Measurements from ENCODE around the gene MTCH1. TPM values are rescaled to one million over a fixed set of nuclear protein-coding genes. Genes with fewer than 3 reads are reported as not detected.

The MTCH1 gene
- total RNA-seq, 2 donors from 2014 or later = 226 to 235 TPM

- H3K4me3 Mint-ChIP-seq = no peak overlapping the region
- no peaks in the 10 kb centered on the region for H3K36me3 ChIP-seq (ENCODE audit: control insufficient read depth, insufficient read depth, low read length)
- H3K27me3 ChIP-seq (ENCODE audit: control insufficient read depth, insufficient read depth, low read length, poor library complexity, severe bottlenecking) = no peaks in the 10 kb centered on the region
- H3K4me3 ChIP-seq (ENCODE audit: low read length) = no peak overlapping the region
- H3K9me3 Mint-ChIP-seq = peaks cover 19% of the 10 kb centered on the region
- DNase-seq = peak; percentile 90
- H3K36me3 Mint-ChIP-seq (ENCODE audit: low read depth) = no peaks in the 10 kb centered on the region
- no peaks in the 10 kb centered on the region for H3K4me1 Mint-ChIP-seq
- H3K27me3 Mint-ChIP-seq (ENCODE audit: insufficient read depth) = peaks cover 2% of the 10 kb centered on the region
- peak; percentile 88 for TF ChIP-seq CTCF (conservative IDR thresholded peaks at IDR 0.05)
- 73 to 100% methylated on average over 1 to 4 of the region's 4 CpGs for WGBS, 2 experiments (ENCODE audit: insufficient coverage in 1 of 2, insufficient read length in 1 of 2)
- peaks cover 11% of the 10 kb centered on the region for H3K9me3 ChIP-seq (ENCODE audit: control insufficient read depth, low read length)
- no peak overlapping the region for H3K27ac Mint-ChIP-seq
- H3K4me1 ChIP-seq (ENCODE audit: control insufficient read depth, insufficient read depth, low read length) = no peaks in the 10 kb centered on the region
- no peak overlapping the region for H3K27ac ChIP-seq (ENCODE audit: low read depth, low read length)
- H3K9ac ChIP-seq (ENCODE audit: extremely low read depth, low read length, poor library complexity, severe bottlenecking) = no peak overlapping the region
Measured at GRCh38 chr6:37029249-37029971, 43.4 kb upstream of the MTCH1 start.

DNA sequence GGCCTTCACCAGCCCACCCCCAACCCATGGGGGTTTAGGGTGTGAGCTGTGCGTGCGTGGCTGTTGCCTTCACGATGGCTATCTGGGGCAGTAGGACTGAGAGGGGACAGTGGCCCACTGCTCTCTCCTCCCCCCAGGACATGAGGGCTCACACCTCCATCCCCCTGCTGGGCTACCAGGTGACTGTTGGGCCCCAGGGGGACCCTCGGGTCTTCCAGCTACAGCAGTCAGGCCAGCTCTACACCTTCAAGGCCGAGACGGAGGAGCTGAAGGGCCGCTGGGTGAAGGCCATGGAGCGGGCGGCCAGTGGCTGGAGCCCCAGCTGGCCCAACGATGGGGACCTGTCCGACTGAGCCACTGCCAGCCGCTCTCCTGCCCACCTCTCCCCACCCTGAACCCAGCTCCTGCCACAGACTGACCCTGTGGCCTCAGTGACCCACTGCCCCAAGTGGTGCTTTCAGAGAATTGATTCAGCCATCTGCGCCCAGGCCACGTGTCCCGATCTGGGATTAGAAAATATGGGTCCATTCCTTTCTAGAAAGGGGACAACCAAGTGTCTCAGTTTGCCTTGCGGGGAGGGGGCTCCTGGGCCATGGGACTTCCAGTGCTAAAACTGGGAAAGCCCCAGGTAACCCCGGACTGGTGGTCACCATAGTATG is 41.9 kb upstream of the MTCH1 start:
- Mint-ChIP-seq H3K27me3 (ENCODE audit: insufficient read depth) (peaks cover 2% of the 10 kb centered on the region), H3K36me3 (ENCODE audit: low read depth) (no peaks in the 10 kb centered on the region), H3K9me3 (peaks cover 19% of the 10 kb centered on the region), H3K4me1 (peaks cover 10% of the 10 kb centered on the region), H3K27ac (no peak overlapping the region), H3K4me3 (no peak overlapping the region)
- no peak overlapping the region for H3K27ac ChIP-seq (ENCODE audit: low read depth, low read length)
- H3K4me1 ChIP-seq (ENCODE audit: control insufficient read depth, insufficient read depth, low read length) = peaks cover 3% of the 10 kb centered on the region
- no peaks in the 10 kb centered on the region for H3K36me3 ChIP-seq (ENCODE audit: control insufficient read depth, insufficient read depth, low read length)
- 96 to 100% methylated on average over 4 to 17 of the region's 17 CpGs for WGBS, 2 experiments (ENCODE audit: insufficient coverage in 1 of 2, insufficient read length in 1 of 2)
- H3K27me3 ChIP-seq (ENCODE audit: control insufficient read depth, insufficient read depth, low read length, poor library complexity, severe bottlenecking) = no peaks in the 10 kb centered on the region
- peak; percentile 50 for TF ChIP-seq CTCF (conservative IDR thresholded peaks at IDR 0.05)
- H3K9ac ChIP-seq (ENCODE audit: extremely low read depth, low read length, poor library complexity, severe bottlenecking) = no peak overlapping the region
- H3K9me3 ChIP-seq (ENCODE audit: control insufficient read depth, low read length) = peaks cover 11% of the 10 kb centered on the region
- no peak overlapping the region for H3K4me3 ChIP-seq (ENCODE audit: low read length)
- DNase-seq = no peak

- Histone ChIP-seq H3K27me3 (ENCODE audit: control insufficient read depth, insufficient read depth, low read length, poor library complexity, severe bottlenecking) (no peaks in the 10 kb centered on the region), H3K4me1 (ENCODE audit: control insufficient read depth, insufficient read depth, low read length) (peaks cover 4% of the 10 kb centered on the region), H3K36me3 (ENCODE audit: control insufficient read depth, insufficient read depth, low read length) (no peaks in the 10 kb centered on the region), H3K9me3 (ENCODE audit: control insufficient read depth, low read length) (peaks cover 11% of the 10 kb centered on the region), H3K27ac (ENCODE audit: low read depth, low read length) (no peak overlapping the region), H3K4me3 (ENCODE audit: low read length) (no peak overlapping the region), H3K9ac (ENCODE audit: extremely low read depth, low read length, poor library complexity, severe bottlenecking) (no peak overlapping the region)
- no peaks in the 10 kb centered on the region for H3K36me3 Mint-ChIP-seq (ENCODE audit: low read depth)
- peak; percentile 48 for DNase-seq
- H3K4me1 Mint-ChIP-seq = peaks cover 11% of the 10 kb centered on the region
- H3K27me3 Mint-ChIP-seq (ENCODE audit: insufficient read depth) = peaks cover 2% of the 10 kb centered on the region
- no peak overlapping the region for H3K4me3 Mint-ChIP-seq
- 92 to 100% methylated on average over 7 to 15 of the region's 15 CpGs for WGBS, 2 experiments (ENCODE audit: insufficient coverage in 1 of 2, insufficient read length in 1 of 2)
- TF ChIP-seq CTCF (conservative IDR thresholded peaks at IDR 0.05) = no peak
- peaks cover 16% of the 10 kb centered on the region for H3K9me3 Mint-ChIP-seq
- no peak overlapping the region for H3K27ac Mint-ChIP-seq
Measured at GRCh38 chr6:37027036-37027720, 41.2 kb upstream of the MTCH1 start.
